HEK293 (cell line): Measurements from ENCODE around the gene GPT2.

Experiments used
- CTCF ChIA-PET: fragments of 350-600 bp; formaldehyde crosslinking; extraction: SDS; loops from one replicate; lab custom pipeline; 2021; ENCODE audit warnings: antibody characterized with exemption; lab: Yijun Ruan, JAX
- POLR2A ChIA-PET: fragments of 300-600 bp; formaldehyde crosslinking; extraction: SDS; loops from one replicate; lab custom pipeline; 2020; ENCODE audit warnings: antibody characterized with exemption, inconsistent platforms; lab: Yijun Ruan, JAX
- H3K27ac ChIP-seq: fragments of 200-500 bp; sonication (Bioruptor generic); 2 replicates; pipeline ENCODE4 v1.5.1; 2014; ENCODE audit warnings: low read depth, low read length, control low read depth, inconsistent platforms; ENCODE audit errors: extremely low read depth
- H3K36me3 ChIP-seq, 2 experiments: fragments of 200-500 bp in 1 of 2; sonication (Bioruptor generic) in 1 of 2; 1 replicate in 1 of 2; 2 replicates in 1 of 2; pipeline ENCODE4 v1.5.1; 2014 to 2017; ENCODE audit warnings: inconsistent platforms in 2 of 2, low read length in 2 of 2; ENCODE audit not compliant: control insufficient read depth in 2 of 2, insufficient read depth in 1 of 2
- H3K4me1 ChIP-seq: fragments of 200-500 bp; sonication (Bioruptor generic); 2 replicates; pipeline ENCODE4 v1.5.1; 2014; ENCODE audit warnings: mild to moderate bottlenecking, low read length, inconsistent platforms; ENCODE audit not compliant: control insufficient read depth, insufficient read depth
- H3K4me3 ChIP-seq: 2 replicates; pipeline ENCODE4 v1.5.1; 2011; ENCODE audit warnings: low read depth, mild to moderate bottlenecking, control low read depth, low read length, moderate library complexity
- H3K9me3 ChIP-seq: fragments of 200-500 bp; sonication (Bioruptor generic); 2 replicates; pipeline ENCODE4 v1.5.1; 2014; ENCODE audit warnings: low read depth, low read length, inconsistent platforms; ENCODE audit not compliant: control insufficient read depth, insufficient read depth
- GLIS2 ChIP-seq: fragments of 450-650 bp; formaldehyde crosslinking; IDR thresholded peaks from 2 replicates; pipeline ENCODE4 v1.5.1; 2016; ENCODE audit warnings: missing biosample characterization, missing genetic modification characterization
- KLF10 ChIP-seq: fragments of 450-650 bp; IDR thresholded peaks from 2 replicates; pipeline ENCODE4 v1.5.1; 2018; ENCODE audit warnings: missing biosample characterization, mild to moderate bottlenecking, missing genetic modification characterization
- SP2 ChIP-seq: fragments of 450-650 bp; formaldehyde crosslinking; IDR thresholded peaks from 2 replicates; pipeline ENCODE4 v1.5.1; 2016; ENCODE audit warnings: missing biosample characterization, missing genetic modification characterization
- SP3 ChIP-seq: fragments of 450-650 bp; formaldehyde crosslinking; IDR thresholded peaks from 2 replicates; pipeline ENCODE4 v1.5.1; 2016; ENCODE audit warnings: missing biosample characterization, missing genetic modification characterization
- TCF7L2 ChIP-seq: IDR thresholded peaks from 2 replicates; pipeline ENCODE4 v1.6.1; 2011; ENCODE audit warnings: low read depth, mild to moderate bottlenecking, inconsistent platforms, low read length, moderate library complexity, borderline replicate concordance
- TRIM28 ChIP-seq: IDR thresholded peaks from 2 replicates; pipeline ENCODE4 v1.6.1; 2011; ENCODE audit warnings: low read length, control low read depth, borderline replicate concordance
- ZFHX2 ChIP-seq: fragments of 450-650 bp; formaldehyde crosslinking; conservative IDR thresholded peaks from 2 replicates; pipeline ENCODE4 v1.5.1; 2016; ENCODE audit warnings: missing biosample characterization, missing genetic modification characterization
- ZIC2 ChIP-seq: fragments of 450-650 bp; formaldehyde crosslinking; IDR thresholded peaks from 2 replicates; pipeline ENCODE4 v1.5.1; 2016; ENCODE audit warnings: missing biosample characterization, missing genetic modification characterization
- ZNF10 ChIP-seq: fragments of 450-650 bp; formaldehyde crosslinking; IDR thresholded peaks from 2 replicates; pipeline ENCODE4 v1.5.1; 2017; ENCODE audit warnings: missing biosample characterization, missing genetic modification characterization
- ZNF138 ChIP-seq: fragments of 450-650 bp; formaldehyde crosslinking; IDR thresholded peaks from 2 replicates; pipeline ENCODE4 v1.5.1; 2016; ENCODE audit warnings: missing biosample characterization, missing genetic modification characterization, borderline replicate concordance
- ZNF239 ChIP-seq: fragments of 450-650 bp; formaldehyde crosslinking; IDR thresholded peaks from 2 replicates; pipeline ENCODE4 v1.5.1; 2016; ENCODE audit warnings: missing biosample characterization, missing genetic modification characterization
- ZNF335 ChIP-seq: fragments of 450-650 bp; formaldehyde crosslinking; conservative IDR thresholded peaks from 2 replicates; pipeline ENCODE4 v1.5.1; 2016; ENCODE audit warnings: missing biosample characterization, missing genetic modification characterization
- ZNF394 ChIP-seq: fragments of 450-650 bp; formaldehyde crosslinking; IDR thresholded peaks from 2 replicates; pipeline ENCODE4 v1.5.1; 2016; ENCODE audit warnings: missing biosample characterization, missing genetic modification characterization, mild to moderate bottlenecking, moderate library complexity, borderline replicate concordance
- ZNF426 ChIP-seq: fragments of 450-650 bp; formaldehyde crosslinking; IDR thresholded peaks from 2 replicates; pipeline ENCODE4 v1.5.1; 2017; ENCODE audit warnings: missing biosample characterization, missing genetic modification characterization, mild to moderate bottlenecking, inconsistent platforms, moderate library complexity
- ZNF521 ChIP-seq: fragments of 450-650 bp; formaldehyde crosslinking; IDR thresholded peaks from 2 replicates; pipeline ENCODE4 v1.5.1; 2017; ENCODE audit warnings: missing biosample characterization, mild to moderate bottlenecking, missing genetic modification characterization
- ZNF544 ChIP-seq: fragments of 450-650 bp; formaldehyde crosslinking; IDR thresholded peaks from 2 replicates; pipeline ENCODE4 v1.5.0; 2017; ENCODE audit warnings: missing biosample characterization, missing genetic modification characterization
- ZNF621 ChIP-seq: fragments of 450-650 bp; formaldehyde crosslinking; IDR thresholded peaks from 2 replicates; pipeline ENCODE4 v1.5.1; 2017; ENCODE audit warnings: missing biosample characterization, missing genetic modification characterization
- ZNF626 ChIP-seq: fragments of 450-650 bp; sonication (Bioruptor Pico); formaldehyde crosslinking; IDR thresholded peaks from 2 replicates; pipeline ENCODE4 v1.5.1; 2018; ENCODE audit warnings: missing biosample characterization, missing genetic modification characterization, inconsistent platforms
- ZNF785 ChIP-seq: fragments of 450-650 bp; formaldehyde crosslinking; IDR thresholded peaks from 2 replicates; pipeline ENCODE4 v1.5.1; 2016; ENCODE audit warnings: missing biosample characterization, missing genetic modification characterization
- ZNF830 ChIP-seq: fragments of 450-650 bp; IDR thresholded peaks from 2 replicates; pipeline ENCODE4 v1.5.0; 2018; ENCODE audit warnings: missing biosample characterization, missing genetic modification characterization, low read depth, mild to moderate bottlenecking, moderate library complexity
- ZXDB ChIP-seq: fragments of 450-650 bp; formaldehyde crosslinking; IDR thresholded peaks from 2 replicates; pipeline ENCODE4 v1.5.1; 2016; ENCODE audit warnings: missing biosample characterization, missing genetic modification characterization
- TF ChIP-seq, protein P1 (sequence below): IDR thresholded peaks from 2 replicates; pipeline ENCODE4 v1.6.1; 2011; ENCODE audit warnings: mild to moderate bottlenecking, low read depth, low read length, borderline replicate concordance
- TF ChIP-seq, protein P2 (sequence below): fragments of 450-650 bp; formaldehyde crosslinking; IDR thresholded peaks from 2 replicates; pipeline ENCODE4 v1.5.1; 2016; ENCODE audit warnings: missing biosample characterization, missing genetic modification characterization
- TF ChIP-seq, protein P3 (sequence below): fragments of 450-650 bp; formaldehyde crosslinking; IDR thresholded peaks from 2 replicates; pipeline ENCODE4 v1.5.1; 2017; ENCODE audit warnings: missing biosample characterization, missing genetic modification characterization
- TF ChIP-seq, protein P4 (sequence below): fragments of 450-650 bp; formaldehyde crosslinking; IDR thresholded peaks from 2 replicates; pipeline ENCODE4 v1.5.1; 2016; ENCODE audit warnings: missing biosample characterization, missing genetic modification characterization
- TF ChIP-seq, protein P5 (sequence below): fragments of 450-650 bp; formaldehyde crosslinking; IDR thresholded peaks from 2 replicates; pipeline ENCODE4 v1.5.1; 2016; ENCODE audit warnings: missing biosample characterization, missing genetic modification characterization

GPT2 gene

DNA sequence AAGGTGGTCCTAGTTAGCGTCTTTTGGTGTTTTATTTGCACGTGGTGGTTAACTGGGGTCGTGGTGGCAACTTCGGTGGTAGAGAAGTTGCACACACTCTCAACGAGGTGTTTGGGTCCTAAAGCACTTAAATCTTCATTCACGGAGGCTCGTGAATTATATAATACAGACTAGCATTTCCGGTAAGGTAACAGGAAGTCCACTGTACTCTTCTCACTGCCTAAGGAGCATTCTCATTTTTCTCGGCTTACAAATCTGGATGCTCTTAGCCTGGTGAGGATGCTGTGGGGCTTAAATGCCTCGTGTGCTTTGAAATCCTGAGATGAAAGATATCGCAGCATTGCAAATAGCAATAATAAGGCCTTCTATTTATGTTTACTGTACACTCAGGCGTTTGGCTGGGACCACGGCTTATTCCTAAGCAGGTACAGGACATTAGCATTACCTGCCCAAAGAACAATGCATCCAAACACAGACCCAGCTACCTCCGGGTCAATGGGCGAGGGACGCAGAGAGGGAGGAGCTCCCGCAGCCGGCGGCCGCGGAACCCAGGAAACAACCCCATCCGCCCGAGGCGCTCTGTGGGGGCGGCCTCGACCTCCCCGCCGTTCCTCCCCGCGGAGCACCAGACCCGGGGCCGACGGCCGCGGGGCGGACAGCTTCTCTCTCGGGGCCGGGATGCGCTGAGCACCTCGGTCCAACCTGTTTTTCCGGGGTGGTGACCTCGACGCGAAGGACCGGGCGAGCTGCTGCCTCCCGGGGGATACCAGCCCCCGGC is 88.5 kb downstream of the GPT2 start (continued):
- peak; percentile 40 for TF ChIP-seq ZIC2 (tag by site-specific recombination)
- peak; percentile 29; the same call in 1 of the 2 replicates for TF ChIP-seq SP2 (tag by site-specific recombination)
- TF ChIP-seq GLIS2 (tag by site-specific recombination) = peak; percentile 94
- peak; percentile 17; the same call in 1 of the 2 replicates for TF ChIP-seq SP3 (tag by site-specific recombination)
- TF ChIP-seq, protein P1, sequence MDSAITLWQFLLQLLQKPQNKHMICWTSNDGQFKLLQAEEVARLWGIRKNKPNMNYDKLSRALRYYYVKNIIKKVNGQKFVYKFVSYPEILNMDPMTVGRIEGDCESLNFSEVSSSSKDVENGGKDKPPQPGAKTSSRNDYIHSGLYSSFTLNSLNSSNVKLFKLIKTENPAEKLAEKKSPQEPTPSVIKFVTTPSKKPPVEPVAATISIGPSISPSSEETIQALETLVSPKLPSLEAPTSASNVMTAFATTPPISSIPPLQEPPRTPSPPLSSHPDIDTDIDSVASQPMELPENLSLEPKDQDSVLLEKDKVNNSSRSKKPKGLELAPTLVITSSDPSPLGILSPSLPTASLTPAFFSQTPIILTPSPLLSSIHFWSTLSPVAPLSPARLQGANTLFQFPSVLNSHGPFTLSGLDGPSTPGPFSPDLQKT = no peak
- TF ChIP-seq, protein P2, sequence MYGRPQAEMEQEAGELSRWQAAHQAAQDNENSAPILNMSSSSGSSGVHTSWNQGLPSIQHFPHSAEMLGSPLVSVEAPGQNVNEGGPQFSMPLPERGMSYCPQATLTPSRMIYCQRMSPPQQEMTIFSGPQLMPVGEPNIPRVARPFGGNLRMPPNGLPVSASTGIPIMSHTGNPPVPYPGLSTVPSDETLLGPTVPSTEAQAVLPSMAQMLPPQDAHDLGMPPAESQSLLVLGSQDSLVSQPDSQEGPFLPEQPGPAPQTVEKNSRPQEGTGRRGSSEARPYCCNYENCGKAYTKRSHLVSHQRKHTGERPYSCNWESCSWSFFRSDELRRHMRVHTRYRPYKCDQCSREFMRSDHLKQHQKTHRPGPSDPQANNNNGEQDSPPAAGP (tag by site-specific recombination) = 0 out of 2 replicates have a peak, but pooled peaks have one; percentile 38
- no peak for TF ChIP-seq ZNF239 (tag by site-specific recombination)
- TF ChIP-seq ZNF621 = no peak
- TF ChIP-seq ZNF785 (tag by site-specific recombination) = no peak
- TF ChIP-seq, protein P3, sequence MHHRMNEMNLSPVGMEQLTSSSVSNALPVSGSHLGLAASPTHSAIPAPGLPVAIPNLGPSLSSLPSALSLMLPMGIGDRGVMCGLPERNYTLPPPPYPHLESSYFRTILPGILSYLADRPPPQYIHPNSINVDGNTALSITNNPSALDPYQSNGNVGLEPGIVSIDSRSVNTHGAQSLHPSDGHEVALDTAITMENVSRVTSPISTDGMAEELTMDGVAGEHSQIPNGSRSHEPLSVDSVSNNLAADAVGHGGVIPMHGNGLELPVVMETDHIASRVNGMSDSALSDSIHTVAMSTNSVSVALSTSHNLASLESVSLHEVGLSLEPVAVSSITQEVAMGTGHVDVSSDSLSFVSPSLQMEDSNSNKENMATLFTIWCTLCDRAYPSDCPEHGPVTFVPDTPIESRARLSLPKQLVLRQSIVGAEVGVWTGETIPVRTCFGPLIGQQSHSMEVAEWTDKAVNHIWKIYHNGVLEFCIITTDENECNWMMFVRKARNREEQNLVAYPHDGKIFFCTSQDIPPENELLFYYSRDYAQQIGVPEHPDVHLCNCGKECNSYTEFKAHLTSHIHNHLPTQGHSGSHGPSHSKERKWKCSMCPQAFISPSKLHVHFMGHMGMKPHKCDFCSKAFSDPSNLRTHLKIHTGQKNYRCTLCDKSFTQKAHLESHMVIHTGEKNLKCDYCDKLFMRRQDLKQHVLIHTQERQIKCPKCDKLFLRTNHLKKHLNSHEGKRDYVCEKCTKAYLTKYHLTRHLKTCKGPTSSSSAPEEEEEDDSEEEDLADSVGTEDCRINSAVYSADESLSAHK (tag by site-specific recombination) = no peak
- no peak for TF ChIP-seq ZNF138 (tag by site-specific recombination)
- peak; percentile 80 for TF ChIP-seq ZNF335
- TF ChIP-seq ZNF626 (tag by site-specific recombination) = no peak
- TF ChIP-seq TCF7L2 = no peak
- peak; percentile 39; the same call in 1 of the 2 replicates for TF ChIP-seq ZFHX2 (tag by site-specific recombination)
- TF ChIP-seq ZNF394 (tag by site-specific recombination) = no peak
- TF ChIP-seq ZNF10 (tag by site-specific recombination) = peak; percentile 76
- no peak for TF ChIP-seq ZNF521 (tag by site-specific recombination)

DNA sequence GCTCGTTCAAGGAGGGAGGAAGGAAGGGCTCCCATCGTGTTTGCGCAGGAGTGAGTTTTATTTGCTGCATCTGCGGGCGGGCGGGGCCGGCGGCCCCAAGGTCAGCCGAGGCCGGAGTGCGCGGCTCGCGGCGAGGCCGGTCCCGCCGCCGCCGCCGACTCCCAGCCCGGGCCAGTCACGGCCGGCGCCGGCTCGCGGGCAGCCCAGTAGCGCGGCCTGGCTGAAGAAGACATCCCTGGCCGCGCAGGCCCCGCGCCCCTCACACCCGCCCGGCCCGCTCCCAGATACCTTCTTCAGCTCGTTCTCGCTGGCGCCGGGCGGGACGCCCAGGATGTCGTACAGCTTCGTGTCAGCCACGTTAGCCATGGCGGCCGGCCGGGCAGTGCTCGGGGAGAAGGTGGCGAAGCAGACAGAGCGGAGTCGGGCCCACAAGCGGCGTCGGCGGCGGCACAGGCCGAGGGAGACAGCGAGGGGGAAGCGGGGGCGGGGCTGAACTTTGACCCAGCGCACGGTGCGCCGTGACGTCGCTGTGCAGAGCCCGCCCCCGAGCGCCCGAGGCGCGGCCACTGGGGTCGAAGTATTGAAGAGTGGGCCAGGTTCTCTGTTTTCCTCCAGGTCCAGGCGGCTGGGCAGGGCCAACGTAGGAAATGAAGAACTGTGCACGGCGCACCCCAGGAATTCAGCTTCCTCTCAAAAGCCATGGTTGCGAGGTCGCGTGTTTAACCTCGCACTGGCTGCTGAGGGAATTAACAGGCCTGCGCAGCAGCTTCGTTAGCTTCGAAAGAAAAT is 89.2 kb downstream of the GPT2 start, which contains the start of gene DNAJA2:
Gene DNAJA2 (minus strand): TSS at position 468 of the 789 bp plus-strand sequence. CDS start 102 bp downstream, at position 366.
- H3K27ac ChIP-seq = peak within 1 kb of the TSS; percentile 89
- H3K4me3 ChIP-seq = peak within 1 kb of the TSS; percentile 98
- ChIA-PET CTCF (interaction anchor here (0.7 to 2.2 kb wide), 6 partner anchors 17 to 169 kb away, joined by 3 to 10 read pairs (median 4); partner anchors contain the start of gene NETO2), POLR2A (interaction anchor here (1.6 kb wide), 1 partner anchor 10 kb away, joined by 4 read pairs; no protein-coding TSS in a partner anchor)
- H3K9me3 ChIP-seq = no peaks in the 10 kb centered on the region
- H3K36me3 ChIP-seq = peaks cover 26 to 29% of the 10 kb centered on the region in 2 experiments
- peaks cover 4% of the 10 kb centered on the region; the same call in 1 of the 2 replicates for H3K4me1 ChIP-seq
- no peak; the same call in 1 of the 2 replicates for TF ChIP-seq KLF10 (tag by site-specific recombination)
- TF ChIP-seq, protein P4, sequence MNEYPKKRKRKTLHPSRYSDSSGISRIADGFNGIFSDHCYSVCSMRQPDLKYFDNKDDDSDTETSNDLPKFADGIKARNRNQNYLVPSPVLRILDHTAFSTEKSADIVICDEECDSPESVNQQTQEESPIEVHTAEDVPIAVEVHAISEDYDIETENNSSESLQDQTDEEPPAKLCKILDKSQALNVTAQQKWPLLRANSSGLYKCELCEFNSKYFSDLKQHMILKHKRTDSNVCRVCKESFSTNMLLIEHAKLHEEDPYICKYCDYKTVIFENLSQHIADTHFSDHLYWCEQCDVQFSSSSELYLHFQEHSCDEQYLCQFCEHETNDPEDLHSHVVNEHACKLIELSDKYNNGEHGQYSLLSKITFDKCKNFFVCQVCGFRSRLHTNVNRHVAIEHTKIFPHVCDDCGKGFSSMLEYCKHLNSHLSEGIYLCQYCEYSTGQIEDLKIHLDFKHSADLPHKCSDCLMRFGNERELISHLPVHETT (tag by site-specific recombination) = no peak
- no peak for TF ChIP-seq TRIM28
- TF ChIP-seq ZNF426 = no peak
- TF ChIP-seq, protein P5, sequence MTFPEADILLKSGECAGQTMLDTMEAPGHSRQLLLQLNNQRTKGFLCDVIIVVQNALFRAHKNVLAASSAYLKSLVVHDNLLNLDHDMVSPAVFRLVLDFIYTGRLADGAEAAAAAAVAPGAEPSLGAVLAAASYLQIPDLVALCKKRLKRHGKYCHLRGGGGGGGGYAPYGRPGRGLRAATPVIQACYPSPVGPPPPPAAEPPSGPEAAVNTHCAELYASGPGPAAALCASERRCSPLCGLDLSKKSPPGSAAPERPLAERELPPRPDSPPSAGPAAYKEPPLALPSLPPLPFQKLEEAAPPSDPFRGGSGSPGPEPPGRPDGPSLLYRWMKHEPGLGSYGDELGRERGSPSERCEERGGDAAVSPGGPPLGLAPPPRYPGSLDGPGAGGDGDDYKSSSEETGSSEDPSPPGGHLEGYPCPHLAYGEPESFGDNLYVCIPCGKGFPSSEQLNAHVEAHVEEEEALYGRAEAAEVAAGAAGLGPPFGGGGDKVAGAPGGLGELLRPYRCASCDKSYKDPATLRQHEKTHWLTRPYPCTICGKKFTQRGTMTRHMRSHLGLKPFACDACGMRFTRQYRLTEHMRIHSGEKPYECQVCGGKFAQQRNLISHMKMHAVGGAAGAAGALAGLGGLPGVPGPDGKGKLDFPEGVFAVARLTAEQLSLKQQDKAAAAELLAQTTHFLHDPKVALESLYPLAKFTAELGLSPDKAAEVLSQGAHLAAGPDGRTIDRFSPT = no peak
- no peak for TF ChIP-seq ZNF544
- TF ChIP-seq ZNF830 (tag by site-specific recombination) = no peak
- TF ChIP-seq ZXDB (tag by site-specific recombination) = no peak; the same call in none of the 2 replicates
